Mesodermal cell (in vitro differentiated cells): Measurements from ENCODE around the gene FBXO3.
"Not testable (repeated sequence)": the region's sequence is repeated elsewhere in the genome, so short reads cannot be mapped to it uniquely, and the experiment has no call there.

Source experiments
- H3K27ac ChIP-seq: 2 replicates; pipeline ENCODE4 v1.7.0; 2013; ENCODE audit warnings: mild to moderate bottlenecking, low read depth, low read length, moderate library complexity; ENCODE audit not compliant: severe bottlenecking
- H3K36me3 ChIP-seq: 2 replicates; pipeline ENCODE4 v1.7.1; 2013; ENCODE audit warnings: mild to moderate bottlenecking, low read length, moderate library complexity; ENCODE audit not compliant: control insufficient read depth, insufficient read depth
- H3K4me1 ChIP-seq: one replicate; pipeline ENCODE4 v1.7.1; 2013; ENCODE audit warnings: mild to moderate bottlenecking, low read length; ENCODE audit not compliant: insufficient read depth, control insufficient read depth, poor library complexity, severe bottlenecking
- H3K4me3 ChIP-seq: 2 replicates; pipeline ENCODE4 v1.7.0; 2013; ENCODE audit warnings: low read length, control low read depth, mild to moderate bottlenecking; ENCODE audit not compliant: insufficient read depth, poor library complexity, severe bottlenecking; ENCODE audit errors: extremely low read depth
- H3K9me3 ChIP-seq: 2 replicates; pipeline ENCODE4 v1.7.1; 2013; ENCODE audit warnings: mild to moderate bottlenecking, low read length, moderate library complexity; ENCODE audit not compliant: control insufficient read depth
- WGBS, 2 experiments: methylation state at CpG; one replicate each; pipeline ENCODE4 v1.1.5; 2013; ENCODE audit warnings: missing lambda C conversion rate in 2 of 2; ENCODE audit not compliant: insufficient coverage in 2 of 2; 5-methylcytosine and 5-hydroxymethylcytosine counted together

The FBXO3 gene

DNA sequence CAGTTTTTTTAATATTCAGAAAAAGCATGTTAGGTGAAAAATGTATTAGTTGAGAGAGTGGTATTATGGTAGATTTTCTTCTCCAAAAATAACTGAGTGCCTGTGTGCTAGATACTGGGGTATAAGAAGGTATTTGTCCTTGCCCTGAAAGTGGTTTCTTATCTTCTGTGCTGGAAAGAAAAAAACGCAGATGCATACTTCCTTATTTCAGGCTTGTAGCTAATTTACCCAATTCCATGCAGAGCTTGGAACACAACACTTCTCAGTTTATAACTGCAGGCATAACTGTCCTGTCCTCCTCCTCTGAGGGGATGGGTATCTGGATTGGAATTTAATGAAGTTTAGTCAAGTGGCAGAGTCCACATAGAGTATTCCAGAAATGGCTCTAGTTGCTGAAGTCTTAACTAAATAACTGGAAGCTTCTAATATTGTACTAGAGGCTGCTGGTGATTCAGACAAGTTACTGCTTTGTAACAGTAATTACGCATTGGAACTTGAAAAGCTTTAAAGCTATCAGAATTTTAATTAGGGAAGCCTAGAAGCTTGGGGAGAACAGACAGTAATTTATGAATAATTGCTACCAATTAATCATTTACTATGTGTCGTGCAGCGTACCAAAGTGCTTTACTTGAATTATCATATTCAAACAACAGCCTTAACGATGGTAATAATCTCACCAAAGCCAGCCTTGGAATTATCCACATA, 61.0 kb downstream of the FBXO3 start:
- H3K27ac ChIP-seq = no peak overlapping the region
- H3K36me3 ChIP-seq = peaks cover 93% of the 10 kb centered on the region
- H3K4me3 ChIP-seq = no peak overlapping the region
- no peaks in the 10 kb centered on the region for H3K9me3 ChIP-seq
- H3K4me1 ChIP-seq = no peaks in the 10 kb centered on the region
- 95 to 100% methylated on average over 2 to 3 of the region's 5 CpGs for WGBS, 2 experiments

GRCh38 chr11:33712436-33712835, 61.9 kb downstream of the FBXO3 start:
- Histone ChIP-seq H3K36me3 (peaks cover 89% of the 10 kb centered on the region), H3K27ac (no peak overlapping the region), H3K4me1 (no peaks in the 10 kb centered on the region), H3K4me3 (no peak overlapping the region), H3K9me3 (no peaks in the 10 kb centered on the region)
- WGBS, 2 experiments = 100% methylated on average over 1 of the region's 3 CpGs

DNA sequence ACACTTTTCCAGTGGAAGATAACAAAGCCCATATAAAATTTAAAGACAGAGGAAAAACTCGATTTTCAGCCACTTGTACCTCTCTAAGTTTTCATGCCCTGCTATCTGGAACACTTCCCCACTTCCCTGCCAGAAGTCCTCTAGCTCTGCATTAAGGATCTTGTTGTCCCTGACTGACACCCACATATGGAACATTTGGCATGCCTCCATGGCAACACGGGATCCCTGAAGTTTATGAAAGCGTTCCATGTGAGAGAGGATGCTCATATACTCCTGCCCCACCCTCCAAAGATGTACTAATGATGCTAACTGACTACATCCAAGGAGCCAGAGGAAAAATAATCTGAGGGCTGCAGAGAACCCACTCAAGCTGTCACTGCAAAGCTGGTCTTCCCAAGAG, 64.9 kb downstream of the FBXO3 start:
- Histone ChIP-seq H3K36me3 (peaks cover 83% of the 10 kb centered on the region), H3K4me1 (no peaks in the 10 kb centered on the region), H3K9me3 (no peaks in the 10 kb centered on the region), H3K27ac (no peak overlapping the region), H3K4me3 (no peak overlapping the region)
- WGBS, 2 experiments = 100% methylated on average over 1 to 3 of the region's 3 CpGs

GRCh38 chr11:33708985-33709384, 65.3 kb downstream of the FBXO3 start:
- Histone ChIP-seq H3K4me1 (peaks cover 1% of the 10 kb centered on the region), H3K27ac (no peak overlapping the region), H3K9me3 (no peaks in the 10 kb centered on the region), H3K36me3 (peaks cover 79% of the 10 kb centered on the region), H3K4me3 (no peak overlapping the region)
- 100% methylated on average over 1 of the region's 1 CpG; no CpG with 5 or more reads in 1 of the 2 experiments for WGBS, 2 experiments

- H3K36me3 ChIP-seq = peaks cover 69% of the 10 kb centered on the region
- H3K27ac ChIP-seq, H3K4me1 ChIP-seq, H3K9me3 ChIP-seq, H3K4me3 ChIP-seq: not testable (repeated sequence)
- WGBS, 2 experiments = no CpG with 5 or more reads among the region's 2 CpGs
These were observed 66.5 kb downstream of the FBXO3 start for GRCh38 chr11:33707831-33708230.

DNA sequence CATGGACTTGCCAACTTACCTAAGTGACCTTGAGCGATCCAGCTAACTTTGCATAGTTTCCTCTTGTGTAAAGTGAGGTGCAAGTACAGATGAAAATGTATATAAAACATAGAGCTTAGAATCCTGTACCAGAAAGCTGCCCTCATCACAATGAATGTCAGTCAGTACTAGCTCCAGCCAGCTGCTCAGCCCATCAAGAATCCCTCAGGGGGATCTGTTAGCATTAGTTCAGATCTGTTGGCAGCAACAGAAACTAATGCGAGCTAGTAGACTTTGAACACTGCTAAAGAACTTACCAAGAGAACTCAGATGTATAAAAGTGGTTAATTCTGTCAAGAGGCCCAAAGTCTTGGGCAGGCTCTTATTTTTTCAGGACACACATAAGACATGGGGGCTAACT, 67.4 kb downstream of the FBXO3 start:
- 90 to 100% methylated on average over 1 to 2 of the region's 2 CpGs for WGBS, 2 experiments
- Histone ChIP-seq H3K27ac (no peak overlapping the region), H3K36me3 (peaks cover 61% of the 10 kb centered on the region), H3K4me1 (peaks cover 4% of the 10 kb centered on the region), H3K9me3 (no peaks in the 10 kb centered on the region), H3K4me3 (no peak overlapping the region)

GRCh38 chr11:33706546-33706945, 67.8 kb downstream of the FBXO3 start:
- Histone ChIP-seq H3K9me3 (no peaks in the 10 kb centered on the region), H3K4me3 (no peak overlapping the region), H3K27ac (no peak overlapping the region), H3K36me3 (peaks cover 58% of the 10 kb centered on the region), H3K4me1 (peaks cover 4% of the 10 kb centered on the region)
- 90% methylated on average over 2 of the region's 2 CpGs; no CpG with 5 or more reads in 1 of the 2 experiments for WGBS, 2 experiments

DNA sequence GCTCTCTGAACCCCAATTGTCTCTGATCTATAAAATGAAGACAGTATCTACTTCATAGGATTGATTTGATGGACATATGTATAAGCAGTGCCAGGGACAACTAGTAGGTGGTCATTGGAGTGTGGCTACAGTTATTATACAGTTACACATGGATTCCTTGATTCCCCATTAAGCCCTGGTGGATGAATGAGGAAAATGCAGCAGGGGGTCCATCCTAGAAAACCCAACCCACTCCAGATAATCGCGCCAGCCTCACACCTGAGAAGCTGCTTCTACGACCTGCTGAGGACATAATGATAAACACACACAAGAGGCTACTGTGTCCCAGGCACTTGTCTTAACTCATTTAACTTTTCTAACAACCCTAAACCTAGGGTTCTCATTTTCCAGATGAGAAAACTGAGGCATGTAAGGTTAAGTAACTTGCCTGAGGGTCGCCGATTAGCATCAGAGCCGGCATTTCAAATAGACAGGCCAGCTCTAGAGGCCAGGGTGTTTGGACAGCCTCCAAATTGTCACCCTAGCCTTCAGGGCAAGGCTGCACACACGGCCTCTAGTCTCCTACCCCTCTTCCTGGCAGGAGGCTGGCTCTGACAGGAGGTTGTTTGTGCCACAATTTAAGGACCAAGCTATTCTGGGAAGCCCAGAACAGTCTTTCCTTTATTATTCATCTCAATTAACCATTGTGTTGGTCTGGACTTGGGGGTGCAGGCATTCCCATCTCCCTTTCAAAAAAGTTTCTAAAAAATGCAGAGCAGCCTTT, 69.9 kb downstream of the FBXO3 start:
- WGBS, 2 experiments = 71 to 92% methylated on average over 3 to 4 of the region's 7 CpGs

GRCh38 chr11:33703788-33704187, 70.5 kb downstream of the FBXO3 start:
- no peaks in the 10 kb centered on the region for H3K9me3 ChIP-seq
- H3K4me1 ChIP-seq = peaks cover 9% of the 10 kb centered on the region
- WGBS, 2 experiments = 89 to 97% methylated on average over 1 to 4 of the region's 4 CpGs
- no peak overlapping the region for H3K4me3 ChIP-seq
- no peak overlapping the region for H3K27ac ChIP-seq
- H3K36me3 ChIP-seq = peaks cover 32% of the 10 kb centered on the region

More for the DNA sequence above, 69.9 kb downstream of the FBXO3 start:
- H3K27ac ChIP-seq = no peak overlapping the region
- H3K36me3 ChIP-seq = peaks cover 38% of the 10 kb centered on the region
- H3K4me1 ChIP-seq = peaks cover 9% of the 10 kb centered on the region
- H3K4me3 ChIP-seq = no peak overlapping the region
- H3K9me3 ChIP-seq = no peaks in the 10 kb centered on the region

DNA sequence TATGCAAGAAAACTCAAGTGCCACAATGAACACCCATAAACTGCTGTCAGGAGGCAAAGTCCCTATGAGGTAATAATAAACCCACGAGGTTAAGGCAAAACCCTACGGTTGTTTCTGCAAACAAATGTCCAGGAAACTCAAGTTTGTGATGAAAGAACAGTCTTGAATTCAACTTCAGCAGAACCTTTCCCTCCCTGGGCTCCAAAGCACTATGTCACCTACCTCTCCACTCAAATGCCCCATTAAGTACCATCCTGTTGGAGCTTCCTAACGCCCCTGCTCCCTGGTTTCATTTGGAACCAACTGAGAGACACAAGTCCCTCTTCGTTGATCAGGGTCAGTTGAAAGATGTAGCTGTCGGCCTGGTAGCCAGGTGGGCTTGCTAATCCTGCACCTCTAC, 71.1 kb downstream of the FBXO3 start:
- Histone ChIP-seq H3K4me1 (peaks cover 9% of the 10 kb centered on the region), H3K4me3 (no peak overlapping the region), H3K9me3 (no peaks in the 10 kb centered on the region), H3K36me3 (peaks cover 27% of the 10 kb centered on the region), H3K27ac (no peak overlapping the region)
- WGBS, 2 experiments = 93 to 100% methylated on average over 3 of the region's 5 CpGs
